GM12878 (cell line): ENCODE results near the gene ZNF768. TPM values are rescaled to one million over a fixed set of nuclear protein-coding genes. Genes with fewer than 3 reads are reported as not detected.

Experiments used
- ATAC-seq: fragments of 200-7000 bp; cut with Tn5 transposase; 3 replicates; pipeline ENCODE4 v1.9.1; 2020; ENCODE audit warnings: mild to moderate bottlenecking, moderate library complexity
- BruUV-seq: library from RNA; stranded (reverse); fragments of 400-500 nt; replicated peaks from 2 replicates; lab custom pipeline; 2021; lab: Mats Ljungman, UMichigan
- CTCF ChIA-PET: fragments of 300-600 bp; sonication (Branson Sonifier 250); formaldehyde crosslinking; extraction: SDS; loops from one replicate; lab custom pipeline; 2021; ENCODE audit warnings: inconsistent platforms; lab: Yijun Ruan, JAX
- POLR2A ChIA-PET: fragments of 350-600 bp; formaldehyde crosslinking; extraction: SDS; loops from one replicate; lab custom pipeline; 2021; ENCODE audit warnings: inconsistent platforms; lab: Charles Lee
- RAD21 ChIA-PET: fragments of 300-600 bp; sonication (Branson Sonifier 250); formaldehyde crosslinking; loops from one replicate; lab custom pipeline; 2023; ENCODE audit warnings: antibody characterized with exemption; ENCODE audit not compliant: unreplicated experiment; lab: Charles Lee
- SMC1A ChIA-PET: fragments of 300-600 bp; sonication (Branson Sonifier 250); formaldehyde crosslinking; loops from one replicate; lab custom pipeline; 2023; ENCODE audit not compliant: unreplicated experiment, uncharacterized antibody; lab: Charles Lee
- DNase-seq: peaks from one replicate; pipeline ENCODE4 v3.0.0-alpha.2; 2011; ENCODE audit warnings: low read depth, low spot score
- FAIRE-seq: peaks from 3 replicates; lab custom pipeline; 2011; peaks lifted over from hg19 to GRCh38; lab: Jason Lieb, UNC
- H2AFZ ChIP-seq: 2 replicates; pipeline ENCODE4 v1.6.0; 2011; ENCODE audit warnings: low read depth, low read length, control low read depth; ENCODE audit not compliant: control insufficient read depth
- H3K27ac ChIP-seq: 2 replicates; pipeline ENCODE4 v1.5.1; 2011; ENCODE audit warnings: control low read depth; ENCODE audit not compliant: control insufficient read depth, insufficient read depth
- H3K27me3 ChIP-seq, 2 experiments: replicated peaks in 1 of 2; 2 replicates each; pipeline versions ENCODE4 v1.6.0 to v1.6.1; 2011; ENCODE audit warnings: low read length in 1 of 2; ENCODE audit not compliant: control insufficient read depth in 2 of 2, insufficient read depth in 2 of 2
- H3K36me3 ChIP-seq, 2 experiments: 2 replicates each; pipeline ENCODE4 v1.5.1; 2011; ENCODE audit warnings: low read length in 1 of 2; ENCODE audit not compliant: control insufficient read depth in 2 of 2, insufficient read depth in 2 of 2
- H3K4me1 ChIP-seq: 2 replicates; pipeline ENCODE4 v1.6.1; 2011; ENCODE audit warnings: mild to moderate bottlenecking, low read length, moderate library complexity, mixed read lengths; ENCODE audit not compliant: control insufficient read depth, insufficient read depth
- H3K4me2 ChIP-seq: 2 replicates; pipeline ENCODE4 v1.6.0; 2011; ENCODE audit warnings: control low read depth; ENCODE audit not compliant: control insufficient read depth, insufficient read depth
- H3K4me3 ChIP-seq: fragments of 200-600 bp; sonication (generic); 2 replicates; pipeline ENCODE4 v1.5.1; 2016
- H3K79me2 ChIP-seq: 2 replicates; pipeline ENCODE4 v1.6.0; 2011; ENCODE audit warnings: low read length; ENCODE audit not compliant: control insufficient read depth, insufficient read depth
- H3K9ac ChIP-seq: 2 replicates; pipeline ENCODE4 v1.8.0; 2011; ENCODE audit warnings: low read length, control low read depth, mixed read lengths; ENCODE audit not compliant: control insufficient read depth, insufficient read depth
- H3K9me3 ChIP-seq: replicated peaks from 3 replicates; pipeline ENCODE4 v1.5.1; 2011; ENCODE audit warnings: mild to moderate bottlenecking, low read length; ENCODE audit not compliant: control insufficient read depth, insufficient read depth
- H4K20me1 ChIP-seq: 2 replicates; pipeline ENCODE4 v1.6.0; 2011; ENCODE audit not compliant: control insufficient read depth, insufficient read depth
- IKZF2 ChIP-seq, 2 experiments: fragments of 450-650 bp; IDR thresholded peaks; 2 replicates each; pipeline ENCODE4 v1.6.1; 2017; ENCODE audit warnings: mild to moderate bottlenecking in 2 of 2, moderate library complexity in 2 of 2
- SMARCA5 ChIP-seq: fragments of 450-650 bp; IDR thresholded peaks from 2 replicates; pipeline ENCODE4 v1.6.1; 2017; ENCODE audit warnings: mild to moderate bottlenecking
- SPI1 ChIP-seq: IDR thresholded peaks from 2 replicates; pipeline ENCODE4 v1.6.1; 2011; ENCODE audit warnings: low read depth, mild to moderate bottlenecking, low read length, moderate library complexity, borderline replicate concordance; ENCODE audit not compliant: insufficient read depth
- STAT1 ChIP-seq: fragments of 450-650 bp; conservative IDR thresholded peaks from 2 replicates; pipeline ENCODE4 v1.6.1; 2014; ENCODE audit warnings: antibody characterized with exemption, mild to moderate bottlenecking
- STAT3 ChIP-seq: IDR thresholded peaks from 2 replicates; pipeline ENCODE4 v1.6.1; 2011; ENCODE audit warnings: low read depth, low read length, improper control_type of control experiment
- YBX1 ChIP-seq: fragments of 450-650 bp; IDR thresholded peaks from 2 replicates; pipeline ENCODE4 v1.6.1; 2016; ENCODE audit warnings: antibody characterized with exemption
- WGBS: methylation state at CpG from one replicate; pipeline ENCODE4 v1.1.6; 2016; ENCODE audit warnings: low lambda C conversion rate; ENCODE audit not compliant: insufficient replicate concordance, insufficient coverage; ENCODE audit errors: missing lambda C conversion rate; 5-methylcytosine and 5-hydroxymethylcytosine counted together
- in situ Hi-C: fragments of 300-500 bp; cut with MboI; formaldehyde crosslinking; loops from 9 replicates; pipeline ENCODE4 v1.14.3; 2018; ENCODE audit warnings: mixed read lengths
- intact Hi-C: fragments of 100-400 bp; cut with micrococcal nuclease; formaldehyde crosslinking; loops from one replicate; pipeline ENCODE4 v1.14.2; 2022; ENCODE audit not compliant: unreplicated experiment
- polyA plus RNA-seq, 11 experiments: library from polyadenylated mRNA; depleted of rRNA in 4 of 11; unstranded in 6 of 11; stranded (reverse) in 5 of 11; fragments of >200 nt; fragmentation: Nextera tagmentation in 4 of 11; fragmentation: Illumina TruSeq in 1 of 11; extraction: Ambion mirVana in 4 of 11; extraction: Trizol in 1 of 11; gene quantifications; 1 replicate in 1 of 11; 2 replicates in 10 of 11; pipeline versions ENCODE4 v1.2.1 to v1.2.3, GENCODE V29; 2011 to 2016; ENCODE audit warnings: inconsistent platforms in 2 of 11, missing spikeins in 2 of 11, low read depth in 1 of 11
- total RNA-seq, 4 experiments: library from RNA; depleted of rRNA in 3 of 4; stranded (reverse); fragments of >200 nt in 3 of 4; fragmentation: Illumina TruSeq in 1 of 4; extraction: Trizol in 1 of 4; gene quantifications; 2 replicates each; pipeline versions ENCODE4 v1.2.1 to v1.2.3, GENCODE V29; 2013 to 2021
- TF ChIP-seq, protein P1 (sequence below): fragments of 450-650 bp; formaldehyde crosslinking; IDR thresholded peaks from 2 replicates; pipeline ENCODE4 v1.4.0; 2020; ENCODE audit warnings: mild to moderate bottlenecking, moderate library complexity
- TF ChIP-seq, protein P2 (sequence below): IDR thresholded peaks from 2 replicates; pipeline ENCODE4 v1.6.1; 2011; ENCODE audit warnings: low read depth, mild to moderate bottlenecking, low read length, moderate library complexity, borderline replicate concordance; ENCODE audit errors: extremely low read depth
- TF ChIP-seq, protein P3 (sequence below): IDR thresholded peaks from 2 replicates; pipeline ENCODE4 v1.6.1; 2011; ENCODE audit warnings: low read depth, low read length, improper control_type of control experiment, borderline replicate concordance
- TF ChIP-seq, protein P4 (sequence below): IDR thresholded peaks from 2 replicates; pipeline ENCODE4 v1.6.1; 2012; ENCODE audit warnings: low read depth, low read length, improper control_type of control experiment

The ZNF768 gene
- total and polyA plus RNA-seq, 10 of the 15 experiments (the other 5 are each of a cell fraction or from before 2014, with no cell fraction given) = 0.05 to 23.1 (median 9.1) TPM

DNA sequence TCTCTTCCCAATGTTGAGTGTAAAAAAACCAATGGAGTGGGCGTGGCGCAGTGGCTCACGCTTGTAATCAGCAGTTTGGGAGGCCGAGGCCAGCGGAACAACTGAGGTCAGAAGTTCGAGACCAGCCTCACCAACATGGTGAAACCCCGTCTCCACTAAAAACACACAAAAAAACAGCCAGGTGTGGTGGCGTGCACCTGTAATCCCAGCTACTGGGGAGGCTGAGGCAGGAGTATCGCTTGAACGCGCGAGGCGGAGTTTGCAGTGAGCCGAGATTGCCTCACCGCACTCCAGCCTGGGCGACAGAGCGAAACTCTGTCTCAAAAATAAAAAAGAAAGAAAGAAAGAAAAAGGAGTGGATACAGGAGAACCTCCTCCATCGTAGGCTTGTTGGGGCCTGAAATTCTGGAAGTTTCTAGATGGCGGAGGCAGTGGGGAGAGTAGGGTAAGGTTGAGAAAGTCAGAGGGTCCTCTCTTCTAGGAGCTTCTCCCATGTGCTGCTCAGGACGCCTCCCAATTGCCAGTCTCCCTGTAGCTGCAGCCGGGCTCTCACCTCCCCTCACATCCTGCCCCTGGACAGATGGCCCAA is 32.5 kb upstream of the ZNF768 start (continued):
- TF ChIP-seq IKZF2 (IDR thresholded peaks at IDR 0.05) (0 out of 4 replicates have a peak, but pooled peaks of 1 of the 2 experiments have one; percentile 6), STAT3 (no peak), SMARCA5 (peak; percentile 76)

DNA sequence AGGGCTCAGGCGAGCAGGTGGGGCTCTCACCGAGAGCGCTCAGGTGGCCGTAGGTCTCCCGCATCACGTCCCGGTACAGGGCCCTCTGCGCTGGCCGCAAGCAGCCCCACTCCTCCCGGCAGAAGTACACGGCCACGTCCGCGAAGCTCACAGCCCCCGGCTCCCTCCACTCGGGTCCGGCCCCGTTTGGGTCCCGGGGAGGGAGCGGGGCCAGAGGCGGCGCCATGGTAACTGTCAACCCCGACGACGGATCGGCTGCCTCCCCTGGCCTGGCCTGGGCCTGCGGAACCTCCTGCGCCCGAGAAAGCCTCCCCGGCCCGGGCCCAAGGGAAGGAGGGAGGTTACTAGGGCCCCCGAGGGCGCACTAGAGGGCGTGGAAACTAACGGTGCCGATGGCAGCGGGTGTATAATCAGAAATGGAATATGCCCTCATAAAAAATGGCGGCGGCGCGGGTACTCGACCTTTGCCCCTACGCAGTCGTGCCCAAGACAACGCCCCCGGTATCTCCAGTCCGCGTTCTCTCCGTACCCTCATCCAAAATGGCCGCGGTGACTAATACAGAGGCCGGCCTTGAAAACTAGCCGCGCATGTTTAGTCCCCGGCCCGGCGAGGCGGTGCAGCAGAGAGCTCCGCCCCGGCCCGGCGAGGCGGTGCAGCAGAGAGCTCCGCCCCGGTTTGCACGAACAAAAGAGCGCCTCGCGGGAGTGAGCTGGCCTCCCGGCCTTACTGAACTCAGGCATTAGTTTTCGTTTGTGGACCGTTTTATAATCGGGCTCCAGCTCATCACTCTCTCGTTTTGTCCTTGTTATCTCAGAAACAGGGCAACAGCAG is 31.8 kb upstream of the ZNF768 start, which contains the start of gene ZNF764:
TSS of gene ZNF764 (minus strand) at position 418 of the 832 bp plus-strand sequence. CDS start at position 226, 192 bp downstream.
- Histone ChIP-seq H4K20me1 (no peaks in the 10 kb centered on the region), H3K27me3 (no peaks in the 10 kb centered on the region), H3K79me2 (peaks cover 11% of the 10 kb centered on the region), H3K9me3 (no peaks in the 10 kb centered on the region), H3K27ac (peak within 1 kb of the TSS; percentile 85), H2AFZ (peak within 1 kb of the TSS; percentile 88), H3K9ac (peak within 1 kb of the TSS; percentile 86), H3K36me3 (peaks cover 4 to 10% of the 10 kb centered on the region in 2 experiments; a peak in 3 of 4 replicates), H3K4me3 (peak within 1 kb of the TSS; percentile 87), H3K4me1 (no peaks in the 10 kb centered on the region), H3K4me2 (peak within 1 kb of the TSS; percentile 81)
- FAIRE-seq (peak; percentile 85), ATAC-seq (peak; percentile 96), DNase-seq (peak; percentile 84)
- RAD21 ChIA-PET = interaction anchor here (0.6 to 4.3 kb wide), 25 partner anchors 8 to 187 kb away, joined by 3 to 99 read pairs (median 5); partner anchors contain the start of genes DCTPP1, PRR14, ZNF688 and ZNF747
- in situ Hi-C loops = no loop called here
- intact Hi-C loops = loop anchor here (1.0 kb wide), 1 partner anchor 23 kb away; no protein-coding TSS in a partner anchor
- under 1% methylated on average over 74 of the region's 74 CpGs for WGBS
- SMC1A ChIA-PET = interaction anchor here (0.6 to 2.8 kb wide), 16 partner anchors 9 to 148 kb away, joined by 3 to 47 read pairs (median 4); partner anchors contain the start of genes DCTPP1, ITGAL, ZNF688 and ZNF689
- POLR2A ChIA-PET = interaction anchor here (0.6 to 5.9 kb wide), 20 partner anchors 9 to 187 kb away, joined by 3 to 109 read pairs (median 4); partner anchors contain the start of genes TBC1D10B, ZNF688, ZNF747 and ZNF785
- BruUV-seq = TSS peak; percentile 72
- CTCF ChIA-PET = interaction anchor here (0.6 to 3.6 kb wide), 15 partner anchors 10 to 140 kb away, joined by 3 to 59 read pairs (median 5); partner anchors contain the start of genes DCTPP1 and ZNF747
- TF ChIP-seq SPI1 (no peak), YBX1 (no peak), SMARCA5 (peak; percentile 57; the same call in 1 of the 2 replicates), STAT1 (no peak; the same call in 1 of the 2 replicates)
- TF ChIP-seq, protein P1, sequence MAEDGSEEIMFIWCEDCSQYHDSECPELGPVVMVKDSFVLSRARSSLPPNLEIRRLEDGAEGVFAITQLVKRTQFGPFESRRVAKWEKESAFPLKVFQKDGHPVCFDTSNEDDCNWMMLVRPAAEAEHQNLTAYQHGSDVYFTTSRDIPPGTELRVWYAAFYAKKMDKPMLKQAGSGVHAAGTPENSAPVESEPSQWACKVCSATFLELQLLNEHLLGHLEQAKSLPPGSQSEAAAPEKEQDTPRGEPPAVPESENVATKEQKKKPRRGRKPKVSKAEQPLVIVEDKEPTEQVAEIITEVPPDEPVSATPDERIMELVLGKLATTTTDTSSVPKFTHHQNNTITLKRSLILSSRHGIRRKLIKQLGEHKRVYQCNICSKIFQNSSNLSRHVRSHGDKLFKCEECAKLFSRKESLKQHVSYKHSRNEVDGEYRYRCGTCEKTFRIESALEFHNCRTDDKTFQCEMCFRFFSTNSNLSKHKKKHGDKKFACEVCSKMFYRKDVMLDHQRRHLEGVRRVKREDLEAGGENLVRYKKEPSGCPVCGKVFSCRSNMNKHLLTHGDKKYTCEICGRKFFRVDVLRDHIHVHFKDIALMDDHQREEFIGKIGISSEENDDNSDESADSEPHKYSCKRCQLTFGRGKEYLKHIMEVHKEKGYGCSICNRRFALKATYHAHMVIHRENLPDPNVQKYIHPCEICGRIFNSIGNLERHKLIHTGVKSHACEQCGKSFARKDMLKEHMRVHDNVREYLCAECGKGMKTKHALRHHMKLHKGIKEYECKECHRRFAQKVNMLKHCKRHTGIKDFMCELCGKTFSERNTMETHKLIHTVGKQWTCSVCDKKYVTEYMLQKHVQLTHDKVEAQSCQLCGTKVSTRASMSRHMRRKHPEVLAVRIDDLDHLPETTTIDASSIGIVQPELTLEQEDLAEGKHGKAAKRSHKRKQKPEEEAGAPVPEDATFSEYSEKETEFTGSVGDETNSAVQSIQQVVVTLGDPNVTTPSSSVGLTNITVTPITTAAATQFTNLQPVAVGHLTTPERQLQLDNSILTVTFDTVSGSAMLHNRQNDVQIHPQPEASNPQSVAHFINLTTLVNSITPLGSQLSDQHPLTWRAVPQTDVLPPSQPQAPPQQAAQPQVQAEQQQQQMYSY = no peak
- TF ChIP-seq, protein P2, sequence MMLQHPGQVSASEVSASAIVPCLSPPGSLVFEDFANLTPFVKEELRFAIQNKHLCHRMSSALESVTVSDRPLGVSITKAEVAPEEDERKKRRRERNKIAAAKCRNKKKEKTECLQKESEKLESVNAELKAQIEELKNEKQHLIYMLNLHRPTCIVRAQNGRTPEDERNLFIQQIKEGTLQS = no peak
- TF ChIP-seq, protein P3, sequence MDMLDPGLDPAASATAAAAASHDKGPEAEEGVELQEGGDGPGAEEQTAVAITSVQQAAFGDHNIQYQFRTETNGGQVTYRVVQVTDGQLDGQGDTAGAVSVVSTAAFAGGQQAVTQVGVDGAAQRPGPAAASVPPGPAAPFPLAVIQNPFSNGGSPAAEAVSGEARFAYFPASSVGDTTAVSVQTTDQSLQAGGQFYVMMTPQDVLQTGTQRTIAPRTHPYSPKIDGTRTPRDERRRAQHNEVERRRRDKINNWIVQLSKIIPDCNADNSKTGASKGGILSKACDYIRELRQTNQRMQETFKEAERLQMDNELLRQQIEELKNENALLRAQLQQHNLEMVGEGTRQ = no peak
- TF ChIP-seq, protein P4, sequence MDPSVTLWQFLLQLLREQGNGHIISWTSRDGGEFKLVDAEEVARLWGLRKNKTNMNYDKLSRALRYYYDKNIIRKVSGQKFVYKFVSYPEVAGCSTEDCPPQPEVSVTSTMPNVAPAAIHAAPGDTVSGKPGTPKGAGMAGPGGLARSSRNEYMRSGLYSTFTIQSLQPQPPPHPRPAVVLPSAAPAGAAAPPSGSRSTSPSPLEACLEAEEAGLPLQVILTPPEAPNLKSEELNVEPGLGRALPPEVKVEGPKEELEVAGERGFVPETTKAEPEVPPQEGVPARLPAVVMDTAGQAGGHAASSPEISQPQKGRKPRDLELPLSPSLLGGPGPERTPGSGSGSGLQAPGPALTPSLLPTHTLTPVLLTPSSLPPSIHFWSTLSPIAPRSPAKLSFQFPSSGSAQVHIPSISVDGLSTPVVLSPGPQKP = 0 out of 2 replicates have a peak, but pooled peaks have one; percentile 47
